HuH-7 (cell line): ENCODE measurements around the gene DERA.
"Not testable (repeated sequence)": the region's sequence is repeated elsewhere in the genome, so short reads cannot be mapped to it uniquely, and the experiment has no call there.

ENCODE experiments used
- DNase-seq: peaks from one replicate; pipeline ENCODE4 v3.0.0; 2011; ENCODE audit warnings: low spot score

DERA gene

GRCh38 chr12:15904378-15904920, 6.7 kb upstream of the DERA start:
- no peak for DNase-seq

GRCh38 chr12:15910468-15910863, 666 bp upstream of the DERA start:
- DNase-seq = no peak

GRCh38 chr12:15911931-15912330, 799 bp downstream of the DERA start:
- DNase-seq = not testable (repeated sequence)

- DNase-seq = not testable (repeated sequence)
Measured at GRCh38 chr12:15914131-15914530, 3.0 kb downstream of the DERA start.

GRCh38 chr12:15918066-15918465, 6.9 kb downstream of the DERA start:
- no peak for DNase-seq

- no peak for DNase-seq
Measured at GRCh38 chr12:15919418-15919817, 8.3 kb downstream of the DERA start.

- DNase-seq = no peak
Measured at GRCh38 chr12:15924956-15925355, 13.8 kb downstream of the DERA start.

- DNase-seq = no peak
Measured at GRCh38 chr12:15928346-15928745, 17.2 kb downstream of the DERA start.

- DNase-seq = no peak
Measured at GRCh38 chr12:15928870-15929571, 17.9 kb downstream of the DERA start.

- DNase-seq = peak; percentile 55
Measured at GRCh38 chr12:15931590-15932053, 20.5 kb downstream of the DERA start.

- DNase-seq = no peak
Measured at GRCh38 chr12:15932327-15932726, 21.2 kb downstream of the DERA start.

- no peak for DNase-seq
Measured at GRCh38 chr12:15932971-15933370, 21.8 kb downstream of the DERA start.

GRCh38 chr12:15933751-15934150, 22.6 kb downstream of the DERA start:
- no peak for DNase-seq

- DNase-seq = no peak
Measured at GRCh38 chr12:15936751-15937150, 25.6 kb downstream of the DERA start.

- DNase-seq = no peak
Measured at GRCh38 chr12:15937902-15938301, 26.8 kb downstream of the DERA start.

- peak; percentile 28 for DNase-seq
Measured at GRCh38 chr12:15939111-15939510, 28.0 kb downstream of the DERA start.

GRCh38 chr12:15942475-15942874, 31.3 kb downstream of the DERA start:
- DNase-seq = no peak

- not testable (repeated sequence) for DNase-seq
Measured at GRCh38 chr12:15943519-15943918, 32.4 kb downstream of the DERA start.

- DNase-seq = not testable (repeated sequence)
Measured at GRCh38 chr12:15948461-15948860, 37.3 kb downstream of the DERA start.

GRCh38 chr12:15955281-15955680, 44.1 kb downstream of the DERA start:
- no peak for DNase-seq

GRCh38 chr12:15956010-15956409, 44.9 kb downstream of the DERA start:
- DNase-seq = no peak

GRCh38 chr12:15956413-15957185, 45.5 kb downstream of the DERA start:
- no peak for DNase-seq

GRCh38 chr12:15962760-15963159, 51.6 kb downstream of the DERA start:
- no peak for DNase-seq
